Measurements from ENCODE around the gene SPOCK2. TPM values are rescaled to one million over a fixed set of nuclear protein-coding genes. Genes with fewer than 3 reads are reported as not detected.

The SPOCK2 gene
- total and polyA plus RNA-seq, 2 donors (not counting 1 experiment from before 2014, with no cell fraction given), result 0.02 to 0.33 TPM

DNA sequence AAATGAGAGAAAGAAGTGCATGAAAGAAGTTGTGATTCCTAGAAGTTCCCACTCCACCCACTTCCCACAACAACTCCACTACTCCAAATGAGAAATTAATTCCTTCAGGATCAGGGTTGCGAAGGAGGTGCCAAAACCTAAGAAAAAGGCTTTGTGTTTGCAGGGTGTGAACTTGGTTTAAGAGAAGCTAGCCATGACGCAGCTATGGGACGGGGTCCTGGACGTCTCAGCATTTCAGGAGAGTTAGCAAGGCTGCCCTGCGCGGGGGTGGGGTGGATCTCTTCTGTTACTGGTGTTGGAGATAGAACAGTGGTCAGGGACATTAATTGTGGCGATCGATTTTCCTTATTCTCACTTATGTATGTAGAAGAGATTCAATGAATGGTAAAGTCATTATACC lies 63.0 kb downstream of the SPOCK2 start:
- DNase-seq (ENCODE audit: low read depth in 2 of 2), result no peak
- H2AFZ ChIP-seq (ENCODE audit: low read length), result no peak overlapping the region
- H3K36me3 ChIP-seq (ENCODE audit: control insufficient read depth, insufficient read depth, low read length), result no peaks in the 10 kb centered on the region
- no peaks in the 10 kb centered on the region for H3K79me2 ChIP-seq (ENCODE audit: control insufficient read depth, insufficient read depth, low read length)
- no peaks in the 10 kb centered on the region for H3K4me1 ChIP-seq (ENCODE audit: control insufficient read depth, extremely low read depth, insufficient read depth, low read length)
- H3K27ac ChIP-seq (ENCODE audit: insufficient read depth, low read length), result no peak overlapping the region
- no peak overlapping the region for H3K4me2 ChIP-seq (ENCODE audit: extremely low read depth, insufficient read depth, low read length)
- no peaks in the 10 kb centered on the region for H3K27me3 ChIP-seq (ENCODE audit: control insufficient read depth, insufficient read depth, low read length)
- H3K9me3 ChIP-seq (ENCODE audit: control insufficient read depth, insufficient read depth, low read depth, low read length), result no peaks in the 10 kb centered on the region
- no peak overlapping the region for H3K4me3 ChIP-seq (replicated peaks in 1 of 4; ENCODE audit: control extremely low read depth in 1 of 4, insufficient read depth in 1 of 4, low read depth in 3 of 4, low read length in 4 of 4)
- no peaks in the 10 kb centered on the region for H4K20me1 ChIP-seq (ENCODE audit: control insufficient read depth, extremely low read depth, insufficient read depth, low read length)
- no peak for TF ChIP-seq EZH2 (IDR thresholded peaks at IDR 0.05; ENCODE audit: low read length, missing control alignments)
- TF ChIP-seq, protein P1, sequence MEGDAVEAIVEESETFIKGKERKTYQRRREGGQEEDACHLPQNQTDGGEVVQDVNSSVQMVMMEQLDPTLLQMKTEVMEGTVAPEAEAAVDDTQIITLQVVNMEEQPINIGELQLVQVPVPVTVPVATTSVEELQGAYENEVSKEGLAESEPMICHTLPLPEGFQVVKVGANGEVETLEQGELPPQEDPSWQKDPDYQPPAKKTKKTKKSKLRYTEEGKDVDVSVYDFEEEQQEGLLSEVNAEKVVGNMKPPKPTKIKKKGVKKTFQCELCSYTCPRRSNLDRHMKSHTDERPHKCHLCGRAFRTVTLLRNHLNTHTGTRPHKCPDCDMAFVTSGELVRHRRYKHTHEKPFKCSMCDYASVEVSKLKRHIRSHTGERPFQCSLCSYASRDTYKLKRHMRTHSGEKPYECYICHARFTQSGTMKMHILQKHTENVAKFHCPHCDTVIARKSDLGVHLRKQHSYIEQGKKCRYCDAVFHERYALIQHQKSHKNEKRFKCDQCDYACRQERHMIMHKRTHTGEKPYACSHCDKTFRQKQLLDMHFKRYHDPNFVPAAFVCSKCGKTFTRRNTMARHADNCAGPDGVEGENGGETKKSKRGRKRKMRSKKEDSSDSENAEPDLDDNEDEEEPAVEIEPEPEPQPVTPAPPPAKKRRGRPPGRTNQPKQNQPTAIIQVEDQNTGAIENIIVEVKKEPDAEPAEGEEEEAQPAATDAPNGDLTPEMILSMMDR (conservative IDR thresholded peaks at IDR 0.05 in 1 of 2, IDR thresholded peaks at IDR 0.05 in 1 of 2; ENCODE audit: low read depth in 1 of 2, low read length in 2 of 2), result no peak
- no peak overlapping the region for H3K9ac ChIP-seq (ENCODE audit: insufficient read depth, low read length)

DNA sequence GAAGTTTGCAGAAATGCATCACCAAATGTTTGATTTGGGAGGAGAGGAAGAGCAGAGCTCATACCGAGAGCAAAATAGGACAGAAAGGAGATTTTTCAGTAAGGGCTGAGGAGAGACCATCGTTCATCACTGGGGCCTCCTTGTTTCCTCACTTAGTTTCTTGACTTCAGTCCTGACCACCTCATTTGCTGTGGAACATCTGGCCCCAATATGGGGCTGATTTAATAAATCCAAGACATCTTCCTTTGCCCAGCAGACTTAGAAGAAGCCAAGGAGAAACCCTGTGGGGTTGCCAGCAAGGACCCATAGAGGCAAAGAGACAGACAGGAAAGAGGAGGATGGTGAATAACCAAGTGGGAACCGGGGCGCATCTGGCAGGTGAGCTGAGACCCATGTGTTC lies 63.8 kb downstream of the SPOCK2 start:
- no peak overlapping the region for H3K27ac ChIP-seq (ENCODE audit: insufficient read depth, low read length)
- H3K4me3 ChIP-seq (replicated peaks in 1 of 4; ENCODE audit: control extremely low read depth in 1 of 4, insufficient read depth in 1 of 4, low read depth in 3 of 4, low read length in 4 of 4), result no peak overlapping the region
- TF ChIP-seq EZH2 (IDR thresholded peaks at IDR 0.05; ENCODE audit: low read length, missing control alignments), result no peak
- TF ChIP-seq, protein P1 (conservative IDR thresholded peaks at IDR 0.05 in 1 of 2, IDR thresholded peaks at IDR 0.05 in 1 of 2; ENCODE audit: low read depth in 1 of 2, low read length in 2 of 2), result no peak
- no peaks in the 10 kb centered on the region for H3K36me3 ChIP-seq (ENCODE audit: control insufficient read depth, insufficient read depth, low read length)
- no peaks in the 10 kb centered on the region for H3K27me3 ChIP-seq (ENCODE audit: control insufficient read depth, insufficient read depth, low read length)
- H3K4me2 ChIP-seq (ENCODE audit: extremely low read depth, insufficient read depth, low read length), result no peak overlapping the region
- no peaks in the 10 kb centered on the region for H4K20me1 ChIP-seq (ENCODE audit: control insufficient read depth, extremely low read depth, insufficient read depth, low read length)
- H3K9me3 ChIP-seq (ENCODE audit: control insufficient read depth, insufficient read depth, low read depth, low read length), result no peaks in the 10 kb centered on the region
- H3K9ac ChIP-seq (ENCODE audit: insufficient read depth, low read length), result no peak overlapping the region
- H3K4me1 ChIP-seq (ENCODE audit: control insufficient read depth, extremely low read depth, insufficient read depth, low read length), result no peaks in the 10 kb centered on the region
- no peak overlapping the region for H2AFZ ChIP-seq (ENCODE audit: low read length)
- DNase-seq (ENCODE audit: low read depth in 2 of 2), result no peak
- H3K79me2 ChIP-seq (ENCODE audit: control insufficient read depth, insufficient read depth, low read length), result no peaks in the 10 kb centered on the region

GRCh38 chr10:72022228-72022627 lies 66.1 kb downstream of the SPOCK2 start:
- no peaks in the 10 kb centered on the region for H3K4me1 ChIP-seq (ENCODE audit: control insufficient read depth, extremely low read depth, insufficient read depth, low read length)
- no peaks in the 10 kb centered on the region for H3K27me3 ChIP-seq (ENCODE audit: control insufficient read depth, insufficient read depth, low read length)
- no peak for TF ChIP-seq EZH2 (IDR thresholded peaks at IDR 0.05; ENCODE audit: low read length, missing control alignments)
- TF ChIP-seq, protein P1 (conservative IDR thresholded peaks at IDR 0.05 in 1 of 2, IDR thresholded peaks at IDR 0.05 in 1 of 2; ENCODE audit: low read depth in 1 of 2, low read length in 2 of 2), result no peak
- H3K9me3 ChIP-seq (ENCODE audit: control insufficient read depth, insufficient read depth, low read depth, low read length), result no peaks in the 10 kb centered on the region
- no peaks in the 10 kb centered on the region for H4K20me1 ChIP-seq (ENCODE audit: control insufficient read depth, extremely low read depth, insufficient read depth, low read length)
- H3K4me2 ChIP-seq (ENCODE audit: extremely low read depth, insufficient read depth, low read length), result no peak overlapping the region
- no peaks in the 10 kb centered on the region for H3K79me2 ChIP-seq (ENCODE audit: control insufficient read depth, insufficient read depth, low read length)
- H3K9ac ChIP-seq (ENCODE audit: insufficient read depth, low read length), result no peak overlapping the region
- no peaks in the 10 kb centered on the region for H3K36me3 ChIP-seq (ENCODE audit: control insufficient read depth, insufficient read depth, low read length)
- H2AFZ ChIP-seq (ENCODE audit: low read length), result no peak overlapping the region
- no peak overlapping the region for H3K4me3 ChIP-seq (replicated peaks in 1 of 4; ENCODE audit: control extremely low read depth in 1 of 4, insufficient read depth in 1 of 4, low read depth in 3 of 4, low read length in 4 of 4)
- DNase-seq (ENCODE audit: low read depth in 2 of 2), result no peak
- H3K27ac ChIP-seq (ENCODE audit: insufficient read depth, low read length), result no peak overlapping the region

Data from fibroblast of lung (primary cell).